ENCODE results near the gene ANKRD18B. TPM values are rescaled to one million over a fixed set of nuclear protein-coding genes. Genes with fewer than 3 reads are reported as not detected.
A peak's percentile ranks its signal among the peaks of the same experiment; 100 is the strongest.

ANKRD18B gene
- total and polyA plus RNA-seq, 2 of the 8 experiments (the other 6 are each of a cell fraction or from before 2014, with no cell fraction given) = 1.6 to 13.8 TPM

DNA sequence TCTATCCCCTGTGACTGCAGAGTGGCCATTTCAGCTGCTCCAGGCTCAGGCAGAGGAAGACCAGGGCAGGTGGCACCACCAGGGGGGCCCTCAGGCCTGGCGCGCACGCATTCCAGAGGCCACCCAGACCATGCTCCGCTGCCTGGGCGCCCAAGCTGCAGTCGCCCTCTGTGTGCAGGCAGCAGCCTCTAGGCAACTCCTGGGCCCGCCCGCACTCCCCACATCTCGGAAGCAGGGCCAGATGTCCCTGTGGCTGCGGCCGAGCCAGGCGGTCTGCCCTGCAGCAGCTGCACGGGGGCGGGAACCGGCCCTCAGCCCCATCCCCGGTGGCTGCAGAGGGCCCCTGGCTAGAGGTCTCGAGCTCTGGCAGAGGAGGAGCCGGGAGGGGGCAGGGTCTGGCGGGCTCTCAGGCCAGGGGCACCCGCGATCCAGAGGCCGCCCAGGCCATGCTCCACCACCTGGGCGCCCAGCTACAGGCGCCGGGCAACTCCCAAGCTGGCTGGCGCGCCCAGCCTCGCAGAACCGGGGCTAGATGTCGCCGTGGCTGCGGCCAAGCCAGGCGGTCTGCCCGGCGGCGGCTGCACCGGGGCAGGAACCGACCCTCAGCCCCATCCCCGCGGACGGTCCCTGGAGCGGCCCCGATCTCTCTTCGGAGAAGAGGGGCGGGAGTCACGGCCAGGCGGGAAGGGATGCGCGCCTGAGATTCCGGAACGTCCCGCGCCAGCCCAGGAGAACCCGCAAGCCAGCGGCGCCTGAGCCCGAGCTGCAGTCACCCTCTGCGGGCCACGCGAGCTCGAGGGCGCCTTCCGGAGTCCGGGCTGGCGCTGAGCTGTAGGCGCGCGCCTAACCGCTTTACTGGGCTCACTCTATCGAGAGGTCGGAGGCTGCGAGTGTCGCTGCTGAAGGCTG, at the start of gene ANKRD18B (continued):
- TF ChIP-seq, protein P1, sequence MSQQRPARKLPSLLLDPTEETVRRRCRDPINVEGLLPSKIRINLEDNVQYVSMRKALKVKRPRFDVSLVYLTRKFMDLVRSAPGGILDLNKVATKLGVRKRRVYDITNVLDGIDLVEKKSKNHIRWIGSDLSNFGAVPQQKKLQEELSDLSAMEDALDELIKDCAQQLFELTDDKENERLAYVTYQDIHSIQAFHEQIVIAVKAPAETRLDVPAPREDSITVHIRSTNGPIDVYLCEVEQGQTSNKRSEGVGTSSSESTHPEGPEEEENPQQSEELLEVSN (IDR thresholded peaks at IDR 0.05) = peak; percentile 47; the same call in 1 of the 2 replicates
- TF ChIP-seq CTCF (IDR thresholded peaks at IDR 0.05; ENCODE audit: control extremely low read depth in 1 of 3, insufficient read depth in 1 of 3, low read depth in 1 of 3, low read length in 3 of 3) (peak; percentile 17 to 44 (median 39)), TEAD4 (IDR thresholded peaks at IDR 0.05; ENCODE audit: low read depth, low read length) (peak; percentile 85)
